ENCODE measurements around the gene PDE4C. TPM values are rescaled to one million over a fixed set of nuclear protein-coding genes. Genes with fewer than 3 reads are reported as not detected.

PDE4C gene
- total and polyA plus RNA-seq, 12 donors = 0.30 to 6.3 (median 1.1) TPM

DNA sequence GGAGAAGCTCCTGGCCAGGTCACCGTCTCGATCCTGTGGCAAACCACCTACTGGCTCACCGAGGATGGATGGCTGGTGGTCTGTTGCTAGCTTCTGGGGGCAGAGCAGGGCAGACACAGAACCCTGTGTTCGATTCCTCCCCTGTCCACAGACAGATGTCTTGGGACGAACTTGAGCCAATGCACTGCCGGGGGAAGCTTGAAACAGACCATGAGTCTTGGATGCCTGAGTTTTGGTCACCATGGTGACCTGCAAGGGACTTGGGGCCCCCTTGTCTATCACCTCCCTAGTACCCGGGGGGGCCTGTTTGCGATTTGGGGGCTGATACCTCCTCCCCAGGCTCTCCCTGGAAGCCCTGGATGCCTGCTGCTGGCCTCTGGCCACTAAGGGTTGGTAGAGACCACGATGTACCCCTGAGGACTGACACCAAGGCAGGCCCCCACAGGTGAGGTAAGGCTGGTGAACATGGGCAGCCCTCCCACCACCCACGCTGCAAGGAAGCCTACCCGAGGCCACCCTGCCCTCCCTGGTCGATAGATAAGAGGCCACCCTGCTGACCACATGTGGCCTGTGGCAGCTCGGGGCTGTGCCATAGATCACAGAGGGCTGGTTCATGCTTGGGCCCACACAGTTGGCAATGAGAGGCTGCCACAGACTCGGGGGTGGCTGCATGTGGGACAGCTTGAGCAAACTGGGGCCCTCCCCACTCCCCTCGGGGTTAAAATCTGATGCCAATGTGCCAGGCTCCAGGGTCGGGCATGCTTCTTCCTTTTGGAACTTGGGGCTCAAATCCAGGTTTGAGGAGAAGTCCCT is 37.3 kb upstream of the PDE4C start:
- peaks cover 0 to 57% (median 15%) of the 10 kb centered on the region in 9 donors for H3K36me3 ChIP-seq
- H3K27me3 ChIP-seq = no peaks in the 10 kb centered on the region
- ATAC-seq (no peak), DNase-seq (no peak)
- H3K4me1 ChIP-seq = no peaks in the 10 kb centered on the region
- no peak overlapping the region for H3K27ac ChIP-seq
- intact Hi-C loops (cut with DNase I) = loop anchor here in 1 of 10 donors (10.0 kb wide), 1 partner anchor 131 kb away; the partner anchor contains the start of gene LRRC25
- no peaks in the 10 kb centered on the region for H3K9me3 ChIP-seq
- TF ChIP-seq, protein P1, sequence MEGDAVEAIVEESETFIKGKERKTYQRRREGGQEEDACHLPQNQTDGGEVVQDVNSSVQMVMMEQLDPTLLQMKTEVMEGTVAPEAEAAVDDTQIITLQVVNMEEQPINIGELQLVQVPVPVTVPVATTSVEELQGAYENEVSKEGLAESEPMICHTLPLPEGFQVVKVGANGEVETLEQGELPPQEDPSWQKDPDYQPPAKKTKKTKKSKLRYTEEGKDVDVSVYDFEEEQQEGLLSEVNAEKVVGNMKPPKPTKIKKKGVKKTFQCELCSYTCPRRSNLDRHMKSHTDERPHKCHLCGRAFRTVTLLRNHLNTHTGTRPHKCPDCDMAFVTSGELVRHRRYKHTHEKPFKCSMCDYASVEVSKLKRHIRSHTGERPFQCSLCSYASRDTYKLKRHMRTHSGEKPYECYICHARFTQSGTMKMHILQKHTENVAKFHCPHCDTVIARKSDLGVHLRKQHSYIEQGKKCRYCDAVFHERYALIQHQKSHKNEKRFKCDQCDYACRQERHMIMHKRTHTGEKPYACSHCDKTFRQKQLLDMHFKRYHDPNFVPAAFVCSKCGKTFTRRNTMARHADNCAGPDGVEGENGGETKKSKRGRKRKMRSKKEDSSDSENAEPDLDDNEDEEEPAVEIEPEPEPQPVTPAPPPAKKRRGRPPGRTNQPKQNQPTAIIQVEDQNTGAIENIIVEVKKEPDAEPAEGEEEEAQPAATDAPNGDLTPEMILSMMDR (IDR thresholded peaks at IDR 0.05) = no peak
- H3K4me3 ChIP-seq = no peak overlapping the region
- 87 to 90% methylated on average over 16 of the region's 16 CpGs for WGBS, 2 donors

GRCh38 chr19:18262917-18263316 is 36.7 kb upstream of the PDE4C start:
- Histone ChIP-seq H3K27me3 (no peaks in the 10 kb centered on the region), H3K36me3 (peaks cover 0 to 52% (median 15%) of the 10 kb centered on the region in 9 donors), H3K9me3 (no peaks in the 10 kb centered on the region), H3K27ac (no peak overlapping the region), H3K4me1 (no peaks in the 10 kb centered on the region), H3K4me3 (no peak overlapping the region)
- ATAC-seq (no peak), DNase-seq (no peak)
- TF ChIP-seq, protein P1 (IDR thresholded peaks at IDR 0.05) = no peak
- intact Hi-C loops (cut with DNase I) = loop anchor here in 1 of 10 donors (10.0 kb wide), 1 partner anchor 132 kb away; the partner anchor contains the start of gene LRRC25
- 92 to 94% methylated on average over 10 of the region's 10 CpGs for WGBS, 2 donors

DNA sequence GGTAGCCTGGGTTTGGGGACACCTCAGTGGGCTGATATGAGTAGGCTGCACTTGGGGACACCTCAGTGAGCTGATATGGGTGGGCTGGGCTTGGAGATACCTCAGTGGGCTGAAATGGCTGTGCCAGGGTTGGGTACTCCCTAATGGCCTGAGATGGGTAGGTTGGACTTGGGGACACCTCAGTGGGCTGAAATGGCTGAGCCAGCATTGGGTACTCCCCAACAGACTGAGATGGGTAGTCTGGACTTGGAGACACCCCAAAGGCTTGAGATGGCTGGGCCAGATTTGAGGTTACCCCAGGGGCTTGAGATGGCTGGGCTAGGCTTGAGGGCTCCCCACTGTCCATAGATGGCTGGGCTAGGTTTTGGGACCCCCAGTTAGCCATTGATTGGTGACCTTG is 35.9 kb upstream of the PDE4C start:
- Histone ChIP-seq H3K9me3 (no peaks in the 10 kb centered on the region), H3K27ac (no peak overlapping the region), H3K4me1 (no peaks in the 10 kb centered on the region), H3K27me3 (no peaks in the 10 kb centered on the region), H3K4me3 (no peak overlapping the region), H3K36me3 (peaks cover 0 to 50% (median 12%) of the 10 kb centered on the region in 9 donors)
- TF ChIP-seq, protein P1 (IDR thresholded peaks at IDR 0.05) = no peak
- DNase-seq (no peak), ATAC-seq (no peak)
- intact Hi-C loops (cut with DNase I) = loop anchor here in 1 of 10 donors (10.0 kb wide), 1 partner anchor 133 kb away; the partner anchor contains the start of gene LRRC25

DNA sequence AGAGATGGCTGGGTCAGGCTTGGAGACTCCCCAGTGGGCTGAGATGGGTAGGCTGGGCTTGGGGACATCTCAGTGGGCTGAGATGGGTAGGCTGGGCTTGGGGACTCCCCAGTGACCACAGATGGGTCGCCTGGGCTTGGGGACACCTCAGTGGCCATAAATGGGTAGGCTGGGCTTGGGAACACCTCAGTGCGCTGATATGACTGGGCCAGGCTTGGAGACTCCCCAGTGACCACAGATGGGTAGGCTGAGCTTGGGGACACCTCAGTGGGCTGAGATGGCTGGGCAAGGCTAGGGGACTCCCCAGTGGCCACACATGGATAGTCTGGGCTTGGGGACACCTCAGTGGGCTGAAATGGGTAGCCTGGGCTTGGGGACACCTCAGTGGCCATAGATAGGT is 35.2 kb upstream of the PDE4C start:
- Histone ChIP-seq H3K36me3 (peaks cover 0 to 44% (median 5%) of the 10 kb centered on the region in 9 donors), H3K27ac (no peak overlapping the region), H3K4me3 (no peak overlapping the region), H3K4me1 (no peaks in the 10 kb centered on the region), H3K27me3 (no peaks in the 10 kb centered on the region), H3K9me3 (no peaks in the 10 kb centered on the region)
- 88 to 94% methylated on average over 2 of the region's 2 CpGs for WGBS, 2 donors
- DNase-seq (no peak), ATAC-seq (no peak)
- intact Hi-C loops (cut with DNase I) = loop anchor here in 1 of 10 donors (10.0 kb wide), 1 partner anchor 133 kb away; the partner anchor contains the start of gene LRRC25
- TF ChIP-seq, protein P1 (IDR thresholded peaks at IDR 0.05) = no peak
